ENCODE data around the gene NKAIN1.

DNA sequence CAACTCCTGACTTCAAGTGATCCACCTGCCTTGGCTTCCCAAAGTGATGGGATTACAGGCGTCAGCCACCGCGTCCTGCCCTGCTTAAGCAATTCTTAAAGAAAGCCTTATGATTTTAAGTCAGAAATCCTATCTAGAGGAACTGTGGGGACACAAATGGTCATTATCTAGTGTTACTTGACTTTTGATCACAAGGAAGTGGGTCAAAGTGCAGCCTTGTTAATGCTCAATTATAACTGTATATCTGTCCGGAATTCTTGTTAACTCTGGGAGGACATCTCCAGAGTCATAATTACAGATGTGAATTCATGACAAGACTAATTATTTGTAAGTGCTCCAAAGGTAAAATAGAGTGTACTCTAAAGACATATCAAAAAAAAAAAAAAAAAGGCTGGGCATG is 97.3 kb downstream of the NKAIN1 start:
- TF ChIP-seq POLR2A (IDR thresholded peaks at IDR 0.05), result no peak
- TF ChIP-seq, protein P1, sequence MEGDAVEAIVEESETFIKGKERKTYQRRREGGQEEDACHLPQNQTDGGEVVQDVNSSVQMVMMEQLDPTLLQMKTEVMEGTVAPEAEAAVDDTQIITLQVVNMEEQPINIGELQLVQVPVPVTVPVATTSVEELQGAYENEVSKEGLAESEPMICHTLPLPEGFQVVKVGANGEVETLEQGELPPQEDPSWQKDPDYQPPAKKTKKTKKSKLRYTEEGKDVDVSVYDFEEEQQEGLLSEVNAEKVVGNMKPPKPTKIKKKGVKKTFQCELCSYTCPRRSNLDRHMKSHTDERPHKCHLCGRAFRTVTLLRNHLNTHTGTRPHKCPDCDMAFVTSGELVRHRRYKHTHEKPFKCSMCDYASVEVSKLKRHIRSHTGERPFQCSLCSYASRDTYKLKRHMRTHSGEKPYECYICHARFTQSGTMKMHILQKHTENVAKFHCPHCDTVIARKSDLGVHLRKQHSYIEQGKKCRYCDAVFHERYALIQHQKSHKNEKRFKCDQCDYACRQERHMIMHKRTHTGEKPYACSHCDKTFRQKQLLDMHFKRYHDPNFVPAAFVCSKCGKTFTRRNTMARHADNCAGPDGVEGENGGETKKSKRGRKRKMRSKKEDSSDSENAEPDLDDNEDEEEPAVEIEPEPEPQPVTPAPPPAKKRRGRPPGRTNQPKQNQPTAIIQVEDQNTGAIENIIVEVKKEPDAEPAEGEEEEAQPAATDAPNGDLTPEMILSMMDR (IDR thresholded peaks at IDR 0.05), result no peak
